ENCODE measurements around the gene NME4. TPM values are rescaled to one million over a fixed set of nuclear protein-coding genes. Genes with fewer than 3 reads are reported as not detected.
"Not testable (repeated sequence)": the region's sequence is repeated elsewhere in the genome, so short reads cannot be mapped to it uniquely, and the experiment has no call there.

The NME4 gene
- total RNA-seq, result 22.8 TPM

DNA sequence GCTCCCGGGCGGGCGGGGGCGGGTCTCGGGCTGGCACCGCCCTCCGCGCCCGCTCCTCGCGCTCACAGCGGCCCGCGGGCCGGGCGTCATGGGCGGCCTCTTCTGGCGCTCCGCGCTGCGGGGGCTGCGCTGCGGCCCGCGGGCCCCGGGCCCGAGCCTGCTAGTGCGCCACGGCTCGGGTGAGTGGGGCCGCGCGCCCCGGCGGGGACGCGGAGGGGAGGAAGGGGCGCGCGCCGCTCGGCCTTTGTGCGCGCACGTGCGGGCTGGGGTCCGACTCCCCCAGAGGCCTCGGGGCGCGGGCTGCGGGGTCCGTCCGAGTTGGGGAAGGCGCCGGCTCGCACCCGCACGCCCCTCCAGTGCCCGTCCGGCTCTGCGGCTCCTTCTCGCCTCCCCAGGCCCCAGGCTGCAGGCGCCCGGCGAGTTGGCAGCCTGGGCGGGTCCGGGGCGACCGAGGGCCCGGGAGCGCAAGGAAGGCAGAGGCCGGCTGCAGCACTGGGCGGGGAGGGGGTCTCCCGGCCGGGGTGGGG is at the start of gene NME4:
NME4 (plus strand) TSS at position 65 of the 527 bp plus-strand sequence; CDS start at position 89, 24 bp downstream.
- DNase-seq, result peak; percentile 63

DNA sequence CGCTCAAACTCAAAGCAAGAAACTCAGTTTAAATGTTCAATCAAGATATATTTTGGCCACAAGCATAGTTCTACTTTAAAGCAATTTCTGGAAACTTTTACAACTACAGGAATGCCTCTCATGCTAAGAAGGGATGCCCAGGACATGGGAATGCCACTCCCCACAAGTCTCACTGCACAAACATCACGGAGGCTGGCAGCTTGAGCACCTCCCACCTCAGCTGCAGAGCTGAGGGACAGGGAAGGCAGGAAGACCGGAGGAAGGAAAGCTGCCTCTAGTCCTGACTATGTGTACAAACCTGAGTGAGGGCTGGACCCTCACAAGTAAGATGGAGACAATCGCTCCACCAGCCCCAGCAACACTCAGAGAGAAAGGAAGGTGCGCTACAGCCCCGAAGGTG is 49.8 kb upstream of the NME4 start:
- DNase-seq, result no peak

DNA sequence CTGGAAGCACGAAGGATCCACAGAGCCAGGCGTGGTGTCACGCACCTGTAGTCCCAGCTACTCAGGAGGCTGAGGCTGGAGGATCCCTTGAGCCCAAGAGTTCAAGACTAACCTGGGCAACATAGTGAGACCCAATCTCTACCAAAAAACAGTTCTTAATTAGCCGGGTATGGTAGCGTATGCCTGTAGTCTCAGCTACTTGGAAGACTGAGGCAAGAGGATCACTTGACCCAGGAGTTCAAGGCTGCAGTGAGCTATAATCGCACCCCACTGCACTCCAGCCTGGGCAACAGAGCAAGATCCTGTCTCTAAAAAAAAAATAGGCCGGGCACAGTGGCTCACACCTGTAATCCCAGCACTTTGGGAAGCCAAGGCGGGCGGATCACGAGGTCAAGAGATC is 48.5 kb upstream of the NME4 start:
- DNase-seq, result not testable (repeated sequence)

DNA sequence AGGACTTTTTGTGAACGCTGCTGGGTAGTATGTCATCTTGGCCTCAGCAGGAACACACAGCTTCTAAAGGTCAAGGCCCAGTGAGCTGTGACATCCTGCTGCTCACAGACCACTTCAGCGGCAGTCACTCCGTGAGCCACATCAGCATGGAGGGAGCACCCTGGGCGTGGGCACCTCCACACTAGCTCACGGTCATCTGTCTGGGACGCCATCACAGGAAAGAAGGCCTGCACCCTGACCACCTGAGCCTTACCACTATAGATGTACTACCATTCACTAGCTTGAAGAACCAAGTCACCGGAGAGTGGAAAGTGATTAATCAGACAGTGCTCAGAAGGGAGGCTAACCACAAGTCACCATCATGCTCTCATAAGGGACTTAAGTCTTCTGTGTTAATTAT is 47.8 kb upstream of the NME4 start:
- no peak for DNase-seq

DNA sequence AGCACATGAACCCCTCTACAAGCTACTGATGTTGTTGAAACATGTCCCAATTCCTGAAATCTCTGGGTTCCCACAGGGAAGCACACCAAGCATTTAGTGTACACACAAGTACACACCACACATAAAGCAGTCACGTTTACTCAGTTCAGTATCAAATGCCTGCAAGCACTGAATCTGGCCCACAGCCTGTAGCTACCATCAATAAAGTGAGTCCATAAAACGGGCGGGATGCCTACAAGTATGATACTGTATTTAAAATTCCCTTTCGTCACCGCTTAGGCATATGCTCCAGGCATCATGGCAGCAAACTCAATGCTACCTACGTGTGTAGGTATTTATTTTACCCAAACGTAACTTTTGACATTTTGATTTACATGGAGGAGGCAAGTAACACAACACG is 46.8 kb upstream of the NME4 start:
- no peak for DNase-seq

DNA sequence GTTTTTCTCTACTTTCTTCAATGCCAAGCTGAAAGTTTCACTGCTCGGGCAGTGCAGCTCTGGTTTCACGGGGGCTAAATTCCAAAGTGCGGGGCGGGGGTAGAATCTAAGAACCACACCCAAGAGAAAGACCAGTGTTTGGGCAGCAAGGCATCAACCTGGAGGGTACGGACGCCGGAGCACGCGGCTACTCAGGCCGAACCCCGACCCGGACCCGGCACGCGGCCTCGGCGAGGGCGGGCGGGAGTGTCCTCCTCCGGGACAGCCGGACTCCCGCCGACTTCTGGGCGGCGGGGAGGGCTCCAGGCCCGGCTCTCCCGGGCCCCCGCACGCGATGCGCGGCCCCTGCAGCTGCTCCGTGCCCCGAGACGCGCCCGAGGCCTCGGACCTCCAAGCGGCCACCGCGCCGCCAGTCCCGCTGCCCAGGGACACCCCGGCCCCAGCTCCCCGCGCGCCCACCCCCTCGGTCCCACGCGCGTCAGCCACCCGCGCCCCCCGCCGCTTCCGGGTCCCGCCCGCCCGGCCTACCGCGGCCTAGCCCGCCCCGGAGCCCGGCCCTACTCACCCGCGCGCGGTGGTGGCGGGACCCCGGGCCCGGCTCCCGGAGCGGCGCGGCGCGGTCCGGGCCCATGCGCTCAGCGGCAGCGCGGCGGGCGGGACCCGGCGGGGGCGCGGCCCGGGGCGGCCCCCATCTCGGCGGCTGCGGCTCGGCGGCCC is 45.0 kb upstream of the NME4 start:
- peak; percentile 45 for DNase-seq

DNA sequence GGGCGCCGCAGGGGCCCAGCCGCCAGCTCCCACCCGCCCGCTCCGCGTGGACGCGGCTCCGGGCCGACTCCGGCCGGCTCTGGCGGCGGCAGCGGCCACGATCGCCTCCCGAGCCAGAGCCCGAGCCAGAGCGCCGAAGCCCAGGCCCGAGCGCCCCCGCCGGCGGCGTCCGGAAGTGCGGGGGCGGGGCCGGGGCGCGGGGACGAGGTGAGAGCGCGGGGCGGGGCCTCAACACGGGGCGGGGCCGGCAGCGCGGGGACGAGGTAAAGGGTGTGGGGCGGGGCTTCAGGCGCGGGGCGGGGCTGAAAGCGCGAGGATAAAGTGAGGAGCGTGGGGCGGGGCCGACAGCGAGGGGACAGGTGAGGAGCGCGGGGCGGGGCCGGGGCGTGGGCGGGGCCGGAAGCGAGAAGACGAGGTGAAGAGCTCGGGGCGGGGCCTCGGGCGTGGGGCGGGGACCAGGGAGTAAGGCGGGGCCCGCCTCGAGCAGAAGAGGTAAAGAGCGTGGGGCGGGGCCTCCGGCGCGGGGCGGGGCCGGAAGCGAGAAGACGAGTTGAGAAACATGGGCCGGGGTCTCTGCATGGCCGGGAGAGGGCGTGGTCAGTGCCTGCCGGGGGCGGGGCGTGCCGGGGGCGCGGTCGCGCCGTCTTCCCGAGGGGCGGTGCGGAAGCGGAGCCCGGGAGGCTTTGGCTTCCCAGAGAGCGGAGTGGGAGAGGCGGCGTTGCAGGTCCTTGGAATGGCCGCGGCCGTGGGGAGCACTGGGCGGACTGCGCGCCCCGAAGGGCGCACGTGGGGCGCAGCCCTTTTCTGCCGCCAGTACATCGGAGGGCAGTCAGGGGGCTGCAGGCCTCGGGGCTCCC is 44.2 kb upstream of the NME4 start, which contains the start of gene AXIN1:
AXIN1 (minus strand) TSS at position 177 of the 857 bp plus-strand sequence. CDS start 5,698 bp downstream, outside the sequence.
- DNase-seq, result peak; percentile 98

DNA sequence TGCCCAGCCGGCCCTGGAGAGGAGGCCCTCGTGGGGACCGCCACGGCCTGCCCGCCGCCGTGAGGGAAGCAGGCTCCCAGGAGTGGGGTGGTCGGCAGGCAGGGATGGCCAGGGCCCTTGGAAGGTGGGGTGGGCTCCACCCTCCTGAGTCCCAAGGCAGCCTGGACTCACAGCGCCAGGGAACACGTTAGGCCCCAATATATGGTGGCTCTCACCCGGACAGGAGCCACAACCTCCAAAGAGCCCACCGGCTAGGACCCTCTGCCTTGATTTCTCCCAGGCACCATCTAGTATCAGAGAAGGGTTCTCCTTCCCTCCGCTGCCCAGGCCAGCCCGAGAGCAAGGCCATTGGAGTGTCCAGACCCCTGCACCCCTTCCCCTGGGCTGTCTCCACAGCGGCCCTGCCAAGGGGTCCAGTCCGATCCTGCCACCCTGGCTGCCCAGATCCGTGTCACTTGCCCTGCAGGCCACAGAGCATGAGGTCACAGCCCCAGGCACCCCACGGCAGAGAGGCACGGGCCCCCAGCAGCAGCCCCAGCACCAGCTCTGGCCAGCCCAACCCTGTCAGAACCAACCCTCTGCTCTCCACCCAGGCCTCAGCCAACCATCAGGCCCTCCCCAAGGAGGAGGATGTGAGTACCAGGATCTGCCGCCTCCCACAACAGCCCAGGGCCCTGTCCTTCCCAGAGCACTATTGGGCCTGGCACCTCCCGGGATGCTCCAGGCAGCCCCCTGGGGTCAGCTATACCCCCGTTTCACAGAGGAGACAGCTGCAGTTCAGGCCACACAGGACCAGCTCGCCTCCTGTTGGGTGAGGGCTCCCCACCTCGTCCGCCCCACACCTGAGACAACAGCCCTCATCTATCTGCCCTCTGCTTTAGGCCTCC is 43.4 kb upstream of the NME4 start:
- DNase-seq, result no peak

DNA sequence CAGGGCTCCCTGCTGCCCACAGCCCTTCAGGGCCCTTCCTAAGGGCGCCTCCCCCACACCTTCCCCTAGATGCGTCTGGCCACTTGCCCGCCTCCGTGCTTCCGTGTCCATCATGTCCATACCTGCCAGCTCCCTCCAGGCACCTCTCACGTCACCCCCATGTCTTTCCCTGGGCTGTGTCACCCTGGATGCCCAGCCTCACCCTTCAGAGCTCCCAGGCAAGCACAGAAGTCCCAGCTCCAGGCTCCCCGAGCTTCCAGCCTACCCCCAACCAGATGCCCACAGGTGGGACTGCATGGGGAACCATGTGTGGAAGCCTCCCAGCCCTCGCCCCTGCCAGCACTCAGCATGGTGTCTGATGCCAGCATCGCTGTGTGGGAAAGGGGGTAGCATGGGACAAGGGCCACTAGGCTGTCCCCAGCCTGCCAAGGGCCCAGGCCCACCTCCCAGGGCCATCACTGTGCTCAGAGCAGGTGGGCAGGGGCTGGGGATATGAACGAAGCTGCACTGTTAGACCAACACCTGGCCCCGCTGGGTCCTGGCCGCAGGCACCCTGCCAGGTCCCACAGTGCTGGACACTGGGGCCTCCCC is 42.6 kb upstream of the NME4 start:
- no peak for DNase-seq

DNA sequence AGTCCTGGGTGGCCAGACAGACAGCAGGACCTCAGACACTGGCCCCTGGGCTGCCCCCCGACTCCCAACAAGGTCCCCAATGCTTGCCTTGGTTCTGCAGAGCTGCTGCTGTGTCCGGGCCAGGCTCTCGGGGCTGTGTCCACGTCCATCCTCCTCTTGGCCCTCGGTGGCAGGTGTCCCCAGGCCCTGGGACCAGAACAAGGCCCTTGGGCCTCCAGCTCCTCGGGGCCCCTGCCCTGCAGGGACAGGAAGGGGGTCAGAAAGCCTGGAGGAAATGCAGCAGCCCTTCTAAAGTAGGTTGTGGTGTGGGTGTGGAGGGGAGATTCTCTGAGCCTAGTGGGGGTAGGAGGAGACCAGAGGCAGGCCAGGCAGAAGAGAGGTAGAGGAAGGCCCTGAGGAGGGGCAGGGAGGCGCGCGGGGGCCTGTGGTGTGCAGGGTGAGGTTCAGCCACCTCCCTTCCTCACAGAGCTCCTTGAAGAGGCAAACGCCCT is 42.0 kb upstream of the NME4 start:
- DNase-seq, result no peak

DNA sequence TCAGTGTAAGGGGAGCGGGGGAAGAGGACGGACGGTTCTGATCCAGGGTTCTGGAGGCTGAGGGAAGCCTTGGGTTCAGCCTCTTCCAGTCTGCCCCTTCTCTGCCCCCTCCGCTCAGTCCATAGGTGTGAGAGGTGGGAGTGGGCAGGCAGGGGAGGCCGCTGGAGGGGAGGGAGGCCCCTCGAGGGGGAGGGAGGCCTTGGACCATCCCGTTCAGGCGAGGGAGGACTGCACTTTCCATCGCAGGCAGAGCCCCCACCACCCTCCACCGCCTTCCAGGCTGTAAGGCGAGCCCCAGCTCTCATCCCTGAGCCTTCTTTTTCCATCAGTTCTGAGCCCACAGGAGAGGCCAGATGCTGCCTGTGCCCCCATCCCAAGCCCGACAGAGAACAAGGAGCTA is 40.3 kb upstream of the NME4 start:
- DNase-seq, result no peak

DNA sequence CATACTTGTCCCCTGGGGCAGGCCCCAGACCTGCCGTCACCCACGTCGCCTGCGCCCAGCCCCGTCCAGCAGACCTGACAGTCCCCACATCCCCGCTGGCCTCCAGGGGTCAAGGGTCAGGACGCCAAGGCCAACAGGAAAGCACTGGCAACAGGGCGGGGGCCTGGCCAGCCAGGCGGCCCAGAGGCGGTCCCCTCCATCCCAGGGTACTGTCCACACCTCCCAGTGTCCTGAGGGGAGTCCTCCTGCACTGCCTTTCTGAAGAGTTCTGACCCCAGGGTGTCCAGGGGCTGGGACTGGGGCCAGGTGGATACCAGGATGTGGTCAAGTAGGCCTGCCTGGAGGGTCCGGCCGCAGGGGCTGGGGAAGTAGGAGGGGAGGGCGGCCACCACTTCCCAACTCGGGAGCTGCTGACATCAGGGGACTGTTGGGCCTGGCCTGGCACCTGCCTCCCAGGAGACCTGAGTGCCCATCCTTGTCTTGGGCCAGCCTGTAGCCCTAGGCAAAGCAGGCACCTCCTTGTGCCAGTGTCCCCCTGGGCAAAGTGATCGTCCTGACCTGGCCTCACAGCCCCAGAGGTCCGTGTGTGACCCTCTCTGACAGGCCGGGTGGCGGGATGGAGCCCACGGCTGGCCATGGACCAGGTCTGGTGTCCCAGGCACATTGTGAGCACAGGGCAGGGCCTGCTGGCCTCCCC is 37.8 kb upstream of the NME4 start:
- DNase-seq, result no peak

DNA sequence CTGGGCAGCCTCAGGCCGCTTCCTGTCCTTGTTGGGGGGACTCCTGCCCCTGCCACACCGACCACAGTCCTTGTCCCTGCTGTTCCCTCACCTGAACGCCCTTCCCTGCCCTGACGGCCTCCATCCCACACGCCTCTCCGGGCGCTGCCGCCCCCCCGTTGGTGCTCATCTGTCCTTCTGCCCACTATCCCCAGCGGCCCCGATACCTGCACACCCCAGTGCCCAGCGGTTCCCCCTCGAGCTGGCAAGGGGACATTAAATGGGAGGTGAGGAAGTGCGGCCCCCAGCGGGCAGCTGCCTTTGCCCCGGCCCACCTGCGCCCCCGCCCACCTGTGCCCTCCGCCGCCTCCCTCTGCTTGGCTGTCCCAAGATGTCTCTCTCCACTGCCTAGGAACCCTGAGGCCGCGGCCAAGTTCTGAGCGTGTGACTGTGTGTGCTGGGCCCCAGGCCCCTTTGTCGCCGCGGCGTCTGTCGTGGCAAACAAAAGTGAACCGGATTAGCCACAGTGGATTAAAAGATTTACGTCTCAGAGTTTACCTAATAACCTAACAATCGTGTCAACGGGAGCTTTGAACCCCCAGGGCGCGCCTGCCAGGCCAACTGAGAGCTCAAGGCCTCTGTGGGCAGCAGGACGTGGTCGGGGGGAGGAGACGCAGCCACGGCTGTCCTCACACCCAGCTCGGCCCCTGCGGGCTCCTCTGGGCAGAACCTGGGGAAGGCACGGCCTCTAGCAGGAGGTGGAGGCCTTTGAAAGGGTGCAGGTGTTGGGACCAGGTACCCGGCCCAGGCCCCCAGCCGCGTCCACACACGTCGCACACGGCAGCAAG is 36.9 kb upstream of the NME4 start:
- DNase-seq, result no peak

DNA sequence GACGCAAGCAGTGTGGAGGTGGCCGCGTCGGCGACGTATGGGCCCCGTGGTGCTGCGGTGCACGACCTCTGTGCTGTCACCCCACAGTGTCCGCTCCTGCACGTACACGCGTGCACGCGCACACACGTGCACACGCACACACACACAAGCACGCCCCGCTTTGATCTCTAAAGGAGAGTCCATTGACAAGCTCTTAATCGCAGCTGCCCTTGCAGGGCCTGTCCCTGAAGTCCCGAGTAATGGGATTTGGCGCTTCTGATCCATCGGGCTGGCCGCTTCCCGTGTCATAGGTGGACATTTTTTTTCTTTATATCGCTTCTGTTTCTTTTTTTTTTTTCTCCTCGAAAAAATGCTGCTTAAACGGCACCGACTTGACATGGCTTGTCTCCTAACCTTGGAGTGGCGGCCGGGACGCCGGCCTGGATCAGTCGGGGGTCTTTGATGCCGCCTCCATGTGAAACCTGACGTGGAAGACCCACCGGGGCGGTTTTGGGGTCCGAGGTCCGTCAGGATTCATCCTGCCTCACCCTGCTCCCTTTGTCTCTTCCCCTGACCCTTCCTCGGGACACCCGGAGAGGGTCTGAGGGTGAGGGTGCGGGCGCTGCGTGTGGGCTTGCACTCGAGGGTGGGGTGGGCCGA is 36.2 kb upstream of the NME4 start:
- DNase-seq, result no peak

DNA sequence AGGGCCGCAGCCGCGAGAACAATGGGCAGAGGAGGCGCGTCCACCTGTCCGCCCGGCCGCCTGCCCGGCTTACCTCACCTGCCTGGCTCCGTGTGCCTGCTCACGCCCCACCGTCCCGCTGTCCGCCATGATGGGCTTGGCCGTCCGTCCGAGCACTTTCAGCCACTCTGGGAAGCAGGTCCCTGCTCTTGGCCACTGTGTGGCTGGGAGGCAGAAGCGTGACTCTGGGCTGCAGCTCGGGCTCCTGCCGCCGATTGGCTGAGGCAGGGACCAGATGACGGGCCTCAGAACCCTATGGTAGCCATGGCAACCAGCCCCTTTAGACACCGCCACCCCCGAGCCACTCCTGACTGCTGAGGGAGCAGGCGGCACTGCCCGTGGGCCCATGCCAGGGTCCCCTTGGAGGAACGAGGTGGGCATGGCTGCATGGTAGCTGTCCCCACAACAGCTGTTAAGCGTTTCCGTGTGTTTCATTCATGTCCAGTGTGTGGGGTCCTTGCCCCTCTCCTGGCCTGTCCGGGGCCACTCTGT is 35.6 kb upstream of the NME4 start:
- no peak for DNase-seq

DNA sequence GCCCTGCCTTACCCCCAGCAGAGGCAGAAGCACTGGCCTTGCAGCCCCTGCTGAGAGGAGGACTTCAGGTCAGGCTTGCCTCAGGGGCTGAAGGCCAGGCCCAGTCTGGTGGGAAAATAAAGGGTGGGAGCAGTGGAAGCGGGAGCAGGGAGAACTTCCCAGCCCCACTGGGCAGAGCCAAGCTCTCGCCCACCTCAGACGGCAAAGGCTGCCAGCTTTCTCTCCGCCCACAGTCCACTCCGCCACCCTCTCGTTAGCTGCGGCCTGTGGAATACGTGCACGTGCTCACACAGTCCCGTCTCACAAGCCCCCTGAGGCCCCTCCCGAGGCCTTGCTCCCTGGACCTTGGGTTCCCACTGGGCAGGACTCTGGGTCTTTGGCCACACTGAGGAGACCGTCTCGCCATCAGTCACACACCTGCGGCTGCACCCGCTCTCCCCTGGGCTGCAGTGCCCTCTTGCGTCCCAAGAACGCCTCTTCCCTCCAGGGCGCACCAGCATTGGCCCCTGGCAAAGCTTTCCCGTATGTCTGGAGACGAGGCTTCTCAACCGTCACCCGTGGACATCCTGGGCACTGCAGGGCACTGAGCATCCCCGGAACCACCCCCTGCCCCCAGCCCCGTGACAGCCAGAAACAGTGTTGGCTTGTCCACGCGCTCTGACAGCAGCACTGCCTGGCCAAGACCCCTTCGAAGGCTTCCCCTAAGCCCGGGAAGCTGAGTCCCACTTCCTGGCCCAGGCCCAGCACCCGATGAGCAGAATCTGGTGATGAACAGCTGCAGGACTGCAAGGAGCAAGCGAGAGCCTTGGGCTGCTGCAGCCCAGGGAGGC is 34.9 kb upstream of the NME4 start:
- peak; percentile 77 for DNase-seq

DNA sequence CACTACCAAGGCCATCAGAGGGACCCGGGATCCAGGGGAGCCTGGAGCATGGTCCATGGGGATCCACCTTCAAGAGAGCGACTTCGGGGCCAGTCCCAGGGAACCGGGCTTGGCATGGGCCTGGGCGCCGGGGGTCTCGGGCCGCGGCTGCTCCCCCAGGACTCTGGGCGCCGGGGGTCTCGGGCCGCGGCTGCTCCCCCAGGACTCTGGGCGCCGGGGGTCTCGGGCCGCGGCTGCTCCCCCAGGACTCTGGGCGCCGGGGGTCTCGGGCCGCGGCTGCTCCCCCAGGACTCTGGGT is 34.3 kb upstream of the NME4 start:
- not testable (repeated sequence) for DNase-seq

DNA sequence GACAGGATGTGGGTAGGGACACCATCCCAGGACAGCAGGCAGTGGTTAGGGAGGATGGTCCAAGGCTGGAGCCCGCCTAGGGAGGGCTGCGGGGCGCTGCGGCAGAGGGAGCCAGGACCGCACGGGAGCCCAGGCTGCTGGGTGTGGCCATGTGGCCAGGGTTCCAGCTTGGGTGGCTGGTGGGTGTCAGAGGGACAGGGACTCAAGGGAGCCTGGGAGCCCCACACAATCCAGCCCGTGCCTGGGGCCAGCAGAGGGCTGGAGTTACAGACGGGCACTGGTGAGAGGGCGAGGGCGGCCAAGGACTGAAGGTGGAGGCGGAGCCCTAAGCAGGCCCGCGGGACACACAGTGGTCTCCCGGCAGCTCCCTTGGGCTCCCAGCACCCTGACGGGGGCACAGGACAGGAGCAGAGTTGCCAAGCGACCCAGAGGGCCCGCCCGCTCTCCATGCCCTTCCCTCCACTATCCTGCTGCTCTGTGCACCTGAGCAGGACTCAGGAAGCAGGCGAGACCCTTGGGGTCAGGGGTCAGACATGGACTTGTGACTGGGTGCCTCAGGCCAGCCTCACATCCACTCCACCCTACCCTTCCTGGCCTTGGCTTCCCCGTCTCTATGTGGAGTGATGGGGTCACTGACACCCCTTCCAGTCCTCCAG is 33.8 kb upstream of the NME4 start:
- no peak for DNase-seq
